Fibroblast of gingiva (primary cell): ENCODE results near the gene DCTN1.
A peak's percentile ranks its signal among the peaks of the same experiment; 100 is the strongest.
"Not testable (repeated sequence)": the region's sequence is repeated elsewhere in the genome, so short reads cannot be mapped to it uniquely, and the experiment has no call there.

ENCODE experiments used
- DNase-seq: peaks from one replicate; pipeline ENCODE4 v3.0.0-alpha.2; 2011; ENCODE audit warnings: low read depth

DCTN1 gene

DNA sequence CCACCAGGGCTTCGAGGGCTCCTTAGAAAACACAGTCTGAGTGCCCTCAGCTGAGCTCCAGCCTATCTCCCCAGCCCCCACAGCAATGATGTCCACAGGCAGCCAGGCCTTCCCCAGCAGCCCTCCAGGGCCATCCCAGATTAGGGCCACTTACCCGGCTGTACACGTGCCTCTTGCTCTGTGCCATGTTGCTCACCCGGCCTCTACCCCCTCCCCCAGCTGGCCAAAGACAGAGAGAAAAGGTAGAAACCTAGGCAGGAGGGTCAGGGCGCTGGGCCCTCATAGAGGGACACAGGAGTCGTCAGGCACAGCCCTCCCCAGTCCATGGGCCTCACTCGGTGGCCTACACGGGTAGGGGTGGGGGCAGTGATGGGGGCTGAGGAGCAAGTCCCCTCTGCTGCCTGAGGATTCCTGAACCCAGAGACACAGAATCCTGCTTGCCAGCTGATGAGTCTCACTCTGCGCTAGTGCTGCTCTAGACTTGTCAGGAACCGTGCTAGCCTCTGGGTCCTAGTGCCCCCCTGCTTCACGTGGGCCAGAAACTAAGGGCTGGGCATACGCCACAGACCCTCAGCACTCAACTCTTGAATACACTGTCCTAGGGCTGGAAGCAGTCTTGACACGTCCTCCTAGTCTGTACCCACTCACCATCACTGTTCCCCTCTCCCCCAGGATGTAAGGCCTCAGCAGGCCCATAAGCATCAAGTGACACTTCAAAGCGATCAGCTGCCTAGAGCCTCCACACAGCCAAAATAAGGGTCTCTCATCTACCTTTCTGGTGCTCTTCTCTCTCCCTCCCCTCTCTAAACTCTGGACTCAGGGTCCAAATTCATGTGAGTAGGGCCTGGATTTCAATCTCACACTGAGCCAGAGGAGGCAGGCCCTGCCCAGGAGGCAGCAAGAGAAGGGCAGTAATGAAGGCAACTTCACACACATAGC, at the start of gene DCTN1:
Gene DCTN1, minus strand, starts transcription at position 461 of the 939 bp plus-strand sequence. Its CDS starts 274 bp downstream, at position 187.
- peak; percentile 56 for DNase-seq

DNA sequence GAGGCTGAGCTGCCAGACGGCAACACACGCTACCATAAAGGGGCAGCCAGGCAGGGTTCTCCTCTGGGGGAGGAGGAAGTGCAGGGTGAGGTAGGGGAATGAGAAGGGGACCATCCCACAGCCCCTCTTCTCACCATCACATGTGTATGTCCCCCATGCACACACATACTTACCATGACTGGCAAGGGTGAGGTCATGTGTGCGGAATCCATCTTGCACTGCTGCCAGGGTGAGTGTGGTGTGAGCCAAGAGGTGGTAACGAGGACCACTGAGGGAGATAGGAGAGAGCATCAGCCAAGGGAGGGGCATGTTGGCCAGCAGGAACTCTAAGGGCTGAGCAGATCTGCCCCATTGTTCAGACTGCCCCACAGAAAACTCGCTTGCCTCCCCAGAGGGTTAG, 48.6 kb upstream of the DCTN1 start:
- no peak for DNase-seq

DNA sequence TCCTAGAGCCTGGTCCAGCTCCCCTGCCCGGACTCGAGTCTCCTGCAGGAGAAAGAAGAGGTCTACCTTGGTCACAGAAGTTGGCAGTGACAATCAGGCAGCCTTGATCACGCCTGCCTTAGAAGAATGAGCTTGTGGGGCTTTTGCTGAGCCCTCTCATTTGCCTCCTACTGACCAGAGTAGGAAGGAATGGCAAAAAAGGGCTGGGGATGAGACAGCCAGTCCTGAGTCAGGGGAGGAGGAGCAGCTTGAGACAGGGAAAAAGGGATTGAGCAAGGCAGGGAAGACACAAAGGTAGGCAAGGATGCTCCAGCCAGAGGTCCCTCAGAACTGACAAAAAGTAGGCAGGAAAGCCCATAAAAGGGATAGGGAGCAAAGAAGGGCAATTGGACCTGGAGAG, 47.4 kb upstream of the DCTN1 start:
- DNase-seq, result no peak

DNA sequence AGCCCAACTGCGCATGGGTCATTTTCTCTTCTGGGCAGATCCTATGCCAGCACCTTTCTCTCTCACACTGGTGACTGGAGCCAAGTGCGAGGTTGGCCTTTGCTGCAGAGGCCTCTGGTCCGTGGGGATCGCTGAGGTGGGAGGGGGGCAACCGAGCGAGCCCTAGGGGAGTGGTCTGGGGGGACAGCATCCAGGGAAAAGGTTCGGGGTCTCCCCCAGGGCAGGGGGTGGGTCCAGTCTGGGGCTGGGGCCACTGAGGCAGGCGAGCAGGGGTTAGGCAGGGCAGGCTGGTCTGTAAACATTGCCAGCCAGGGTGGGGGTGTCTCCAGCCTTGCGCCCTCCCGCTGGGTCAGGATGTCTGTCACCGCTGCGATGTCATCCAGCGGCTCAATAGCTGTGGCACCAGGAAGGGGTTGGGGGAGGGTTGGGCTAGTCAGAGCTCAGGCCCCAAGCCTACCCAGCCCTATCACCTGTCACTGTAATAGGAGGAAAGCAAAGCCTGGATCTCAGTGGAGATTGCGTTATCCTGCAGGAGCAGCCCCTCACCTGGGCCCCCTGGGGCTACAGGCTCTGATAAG, 46.2 kb upstream of the DCTN1 start:
- no peak for DNase-seq

DNA sequence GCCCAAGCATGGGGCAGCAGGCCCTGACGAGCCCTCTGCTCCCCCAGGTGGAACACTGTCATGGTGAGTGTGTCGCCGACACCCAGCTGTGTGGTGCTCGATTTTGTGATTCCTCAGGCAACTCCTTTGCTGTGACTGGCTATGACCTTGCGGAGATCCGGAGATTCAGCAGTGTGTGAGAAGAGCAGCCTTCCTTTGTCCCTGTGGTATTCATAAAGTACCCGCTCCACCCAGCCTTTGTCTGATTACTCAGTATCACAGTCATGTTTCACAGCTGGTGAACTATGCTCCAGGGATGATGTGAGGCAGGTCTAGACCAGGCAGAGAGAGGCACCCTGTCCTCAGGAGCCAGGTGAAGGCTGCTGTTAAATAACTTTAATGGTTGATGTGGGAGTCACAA, 45.4 kb upstream of the DCTN1 start:
- DNase-seq, result no peak

DNA sequence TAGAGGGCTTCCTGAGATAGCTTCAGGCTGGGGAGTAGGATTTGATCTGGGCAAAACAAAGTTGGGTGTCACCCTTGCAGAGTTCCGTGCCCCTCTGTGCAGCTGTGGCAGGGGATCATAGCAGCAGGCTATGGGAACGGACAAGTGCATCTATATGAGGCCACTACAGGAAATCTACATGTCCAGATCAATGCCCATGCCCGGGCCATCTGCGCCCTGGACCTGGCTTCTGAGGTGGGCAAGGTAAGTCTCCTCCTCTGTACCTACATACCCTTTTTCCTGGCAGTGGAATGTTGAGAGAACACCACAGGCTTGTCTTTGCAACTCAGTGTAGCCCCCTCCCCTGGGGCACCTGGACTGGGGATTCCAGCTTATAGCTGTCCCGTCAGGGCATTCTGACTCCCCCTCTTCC, 44.9 kb upstream of the DCTN1 start:
- DNase-seq, result no peak

DNA sequence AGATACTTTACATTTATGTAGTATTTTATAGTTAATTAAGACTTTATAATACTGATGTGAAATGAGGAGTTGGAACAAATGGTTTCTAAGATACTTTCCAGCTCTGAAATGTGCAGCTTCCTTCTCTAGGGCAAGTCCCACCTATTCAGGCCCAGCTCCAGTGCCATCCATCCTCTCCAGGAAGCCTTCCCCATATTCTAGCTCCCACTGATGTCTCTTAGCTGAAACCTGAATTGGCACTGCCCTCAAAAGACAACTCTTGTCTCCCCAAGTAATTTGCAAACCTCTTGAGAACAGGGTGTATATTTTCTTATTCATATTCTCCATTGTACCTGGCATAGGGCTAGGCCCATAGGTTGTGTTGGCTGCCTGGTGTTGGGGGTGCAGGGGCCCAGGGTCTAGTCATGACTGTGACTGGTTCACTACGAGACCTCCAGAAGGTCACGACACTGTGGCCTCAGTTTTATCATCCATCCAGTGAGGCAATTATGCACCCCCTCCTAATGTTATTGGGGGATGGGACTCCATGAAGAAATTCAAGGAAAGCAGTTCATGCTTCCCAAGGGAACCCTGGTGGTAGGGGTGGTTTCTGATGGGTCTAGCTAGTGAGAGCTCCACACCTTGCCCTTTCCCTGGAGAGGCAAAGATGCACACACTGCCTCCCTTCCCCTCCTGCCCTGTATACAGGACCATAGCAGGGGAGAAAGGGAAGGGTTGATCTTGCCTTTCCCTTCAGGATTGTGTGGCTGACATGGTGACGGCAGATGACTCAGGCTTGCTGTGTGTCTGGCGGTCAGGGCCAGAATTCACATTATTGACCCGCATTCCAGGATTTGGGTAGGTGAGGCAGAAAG, 44.3 kb upstream of the DCTN1 start:
- no peak for DNase-seq

DNA sequence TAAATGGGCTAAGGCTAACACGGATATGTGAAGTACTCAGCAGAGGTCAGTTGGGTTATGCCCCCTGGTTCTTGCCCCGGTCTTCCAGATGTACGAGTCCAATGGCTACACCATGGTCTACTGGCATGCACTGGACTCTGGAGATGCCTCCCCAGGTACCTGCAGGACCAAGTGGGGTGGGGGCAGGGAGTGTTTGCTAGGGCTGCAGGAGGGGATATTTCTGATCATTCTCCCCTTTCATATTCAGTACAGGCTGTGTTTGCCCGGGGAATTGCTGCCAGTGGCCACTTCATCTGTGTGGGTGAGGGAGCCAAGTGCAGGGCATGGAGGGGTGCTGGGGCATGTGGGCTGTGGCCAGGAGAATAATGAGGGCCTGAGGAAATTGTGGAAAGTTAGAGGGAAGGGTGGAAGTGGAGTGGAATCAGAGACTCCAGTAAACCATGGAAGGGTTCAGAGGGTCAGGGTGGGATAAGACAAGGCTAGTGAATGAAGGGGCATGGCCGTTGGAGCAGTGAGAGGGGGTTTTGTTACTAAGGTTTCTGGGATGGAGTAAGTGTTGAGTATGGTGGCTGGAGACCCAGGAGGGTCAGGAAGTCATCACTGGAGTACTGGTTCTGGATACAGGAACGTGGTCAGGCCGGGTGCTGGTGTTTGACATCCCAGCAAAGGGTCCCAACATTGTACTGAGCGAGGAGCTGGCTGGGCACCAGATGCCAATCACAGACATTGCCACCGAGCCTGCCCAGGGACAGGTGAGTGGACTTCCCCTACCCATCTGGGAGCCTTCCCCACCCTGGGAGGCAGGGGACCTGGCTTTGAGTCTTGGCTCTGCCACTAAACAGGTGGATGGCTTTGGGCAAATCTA, 43.4 kb upstream of the DCTN1 start:
- DNase-seq, result no peak

DNA sequence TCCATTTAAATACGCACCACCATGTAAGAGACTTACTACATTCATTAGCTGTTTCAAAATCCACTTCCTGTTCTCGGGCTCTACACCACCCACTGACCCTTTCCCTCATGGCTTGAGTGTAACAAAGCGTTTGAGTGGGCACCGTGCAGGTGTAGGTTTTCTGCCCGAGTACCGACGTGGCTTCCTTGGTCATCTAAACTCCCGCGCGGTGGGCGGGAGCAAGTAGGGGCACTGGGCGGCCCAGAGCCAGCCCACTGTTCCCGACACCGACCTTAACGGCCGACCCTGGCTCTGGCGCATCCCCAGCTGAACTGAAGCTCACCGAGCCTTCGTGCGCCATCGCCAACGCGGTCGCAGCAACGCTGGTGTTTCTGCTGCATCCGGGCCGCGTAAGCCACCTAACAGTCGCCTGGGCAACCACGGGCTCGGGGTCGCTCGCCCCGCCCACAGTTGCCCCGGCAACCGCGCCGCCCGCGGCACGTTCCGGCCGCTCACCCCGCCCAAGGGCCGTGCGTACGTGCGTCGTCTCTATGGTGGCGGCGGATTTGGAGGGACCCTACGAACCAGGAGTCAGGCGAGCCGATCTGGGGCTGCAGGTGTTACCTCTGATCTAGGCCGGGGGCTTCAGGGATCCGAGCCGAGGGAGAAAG, 41.2 kb upstream of the DCTN1 start, which contains the start of the genes C2orf81 and WDR54:
Gene C2orf81, minus strand, starts transcription at position 399 of the 650 bp plus-strand sequence. Its CDS starts 59 bp downstream, at position 340.
Gene WDR54, plus strand, starts transcription at position 510 of the 650 bp plus-strand sequence. CDS start 424 bp downstream, outside the sequence.
- DNase-seq, result peak; percentile 86

DNA sequence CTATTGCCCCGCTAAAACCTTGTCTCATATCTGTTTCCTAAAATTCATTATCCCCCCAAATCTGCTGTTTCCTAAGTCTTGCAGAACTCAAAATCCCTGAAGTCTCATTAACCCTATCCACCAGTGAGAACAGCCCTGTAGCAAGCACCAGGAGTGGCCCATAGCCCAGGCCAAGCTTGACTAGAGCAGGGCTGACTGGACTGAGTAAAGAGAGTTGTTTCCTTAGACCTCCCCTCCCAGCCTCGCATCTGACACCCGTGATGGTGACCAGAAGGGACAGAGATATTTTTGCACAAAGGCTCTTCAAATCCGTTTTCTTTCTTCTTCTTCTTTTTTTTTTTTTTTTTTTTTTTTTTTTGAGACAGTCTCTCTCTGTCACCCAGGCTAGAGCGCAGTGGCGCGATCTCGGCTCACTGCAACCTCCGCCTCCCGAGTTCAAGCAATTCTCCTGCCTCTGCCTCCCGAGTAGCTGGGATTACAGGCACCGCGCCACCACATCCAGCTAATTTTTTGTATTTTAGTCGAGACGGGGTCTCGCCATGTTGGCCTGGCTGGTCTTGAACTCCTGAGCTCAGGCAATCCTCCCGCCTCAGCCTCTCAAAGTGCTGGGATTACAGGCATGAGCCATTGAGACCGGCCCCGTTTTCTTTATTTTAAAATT, 40.5 kb upstream of the DCTN1 start:
- DNase-seq, result not testable (repeated sequence)

DNA sequence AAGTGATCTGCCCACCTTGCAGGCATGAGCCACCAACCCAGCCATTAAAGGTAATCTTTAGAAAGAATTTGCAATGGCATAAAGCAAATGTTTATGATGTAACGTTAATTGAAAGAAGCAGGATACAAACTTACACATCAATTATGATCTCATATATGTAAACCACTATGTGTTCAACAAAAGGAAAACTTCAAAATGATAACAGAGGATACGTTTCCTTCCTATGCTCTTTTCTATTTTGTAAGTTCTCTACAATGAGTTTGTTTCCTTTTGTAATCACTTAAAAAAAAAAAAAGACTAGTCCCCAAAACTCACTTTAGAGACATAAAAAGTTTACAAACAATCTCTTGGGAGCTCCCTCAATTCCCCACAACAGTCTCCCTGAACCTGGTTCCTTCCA, 39.9 kb upstream of the DCTN1 start:
- DNase-seq, result no peak

DNA sequence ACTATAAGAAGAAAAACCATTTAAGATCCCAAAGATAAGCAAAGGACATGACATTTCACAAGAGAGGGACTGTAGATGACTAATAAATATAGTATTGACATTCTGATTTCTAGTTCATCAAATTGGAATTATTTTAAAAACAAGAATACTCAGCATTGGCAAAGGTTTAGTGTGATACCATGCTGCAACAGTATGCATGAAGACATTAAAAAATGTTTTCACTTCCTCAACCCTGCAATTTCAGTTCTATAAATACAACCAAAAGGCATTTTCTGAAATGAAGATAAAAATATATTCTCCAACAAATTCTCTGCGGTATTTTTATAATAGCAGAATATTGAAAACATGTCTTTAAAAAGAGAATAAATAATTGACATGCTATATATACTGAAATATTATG, 39.2 kb upstream of the DCTN1 start:
- DNase-seq, result no peak

DNA sequence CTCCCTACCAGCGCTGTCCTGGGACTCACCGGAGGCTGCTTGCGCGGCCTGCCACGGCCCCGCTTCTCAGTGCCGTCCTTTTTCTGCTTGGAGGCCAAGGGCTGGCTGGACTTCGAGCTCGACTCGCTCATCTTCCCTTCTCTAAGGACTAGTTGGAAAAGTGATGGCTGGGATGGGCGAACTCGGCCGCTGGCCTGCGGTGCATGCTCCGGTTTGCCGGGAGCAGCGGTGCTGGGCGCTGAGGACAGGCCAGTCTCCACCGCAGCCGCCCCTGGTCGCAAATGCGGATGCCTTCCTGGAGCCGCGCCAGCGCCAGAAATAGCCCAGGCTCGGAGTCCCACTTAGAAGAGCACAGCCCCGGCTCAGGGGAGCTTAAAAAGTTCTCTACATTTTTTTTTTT, 38.2 kb upstream of the DCTN1 start:
- DNase-seq, result no peak

DNA sequence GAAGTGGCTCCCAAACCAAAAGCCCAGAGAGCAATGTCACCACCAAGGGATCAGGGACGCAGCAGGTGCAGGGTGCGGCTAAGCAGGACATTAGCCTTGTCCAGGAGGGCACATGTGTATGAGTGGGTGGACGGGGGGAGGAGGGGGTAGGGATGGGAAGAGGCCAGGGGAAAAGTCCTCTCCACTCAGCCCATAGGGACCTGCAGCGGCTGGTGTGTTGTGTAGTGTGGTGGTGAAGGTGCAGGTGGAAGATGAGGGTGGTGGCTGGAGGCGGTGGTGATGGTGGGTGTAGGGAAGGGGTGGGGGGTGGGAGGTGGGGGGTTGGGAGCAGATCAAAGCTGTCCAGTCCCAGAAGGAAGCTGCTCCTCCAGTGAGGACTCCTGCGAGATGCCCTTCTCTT, 37.7 kb upstream of the DCTN1 start:
- DNase-seq, result no peak

DNA sequence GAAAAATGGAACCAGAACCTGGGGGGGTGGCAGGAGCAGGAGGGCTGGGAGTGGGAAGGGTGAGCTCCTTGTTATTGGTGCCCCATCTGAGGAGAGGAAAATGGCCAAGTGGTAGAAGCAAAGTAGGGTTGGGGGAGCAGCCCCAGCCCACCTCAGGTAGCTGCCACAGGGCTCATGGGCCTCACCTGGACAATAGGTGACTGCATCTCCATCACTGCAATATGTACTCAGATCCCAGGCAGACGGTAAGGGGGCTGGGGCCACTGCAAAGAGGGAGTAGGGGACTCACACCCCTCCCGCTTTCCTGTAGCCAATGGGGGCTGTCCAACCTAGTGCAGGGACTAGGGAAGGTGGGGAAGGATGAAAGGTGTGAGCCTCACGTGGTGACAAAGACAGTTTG, 37.1 kb upstream of the DCTN1 start:
- DNase-seq, result no peak

DNA sequence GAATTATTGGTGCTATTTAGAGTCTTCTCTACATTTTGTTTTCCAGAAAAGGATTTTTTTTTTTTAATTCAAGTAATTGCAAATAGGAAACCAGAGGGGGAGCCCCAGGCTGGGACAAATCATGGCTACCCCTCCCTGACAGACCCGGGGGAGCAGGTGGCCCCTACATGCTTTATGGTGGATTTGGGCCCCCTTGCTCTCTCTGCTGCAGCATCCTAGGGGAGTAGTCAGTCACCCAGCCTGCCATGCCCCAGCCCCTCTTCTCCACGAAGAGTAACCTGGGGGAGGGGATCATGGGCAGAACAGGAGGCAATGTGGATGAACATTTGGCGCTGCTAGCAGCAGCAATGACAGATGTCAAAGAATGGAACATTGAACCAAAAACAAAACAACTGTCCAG, 36.7 kb upstream of the DCTN1 start:
- no peak for DNase-seq

DNA sequence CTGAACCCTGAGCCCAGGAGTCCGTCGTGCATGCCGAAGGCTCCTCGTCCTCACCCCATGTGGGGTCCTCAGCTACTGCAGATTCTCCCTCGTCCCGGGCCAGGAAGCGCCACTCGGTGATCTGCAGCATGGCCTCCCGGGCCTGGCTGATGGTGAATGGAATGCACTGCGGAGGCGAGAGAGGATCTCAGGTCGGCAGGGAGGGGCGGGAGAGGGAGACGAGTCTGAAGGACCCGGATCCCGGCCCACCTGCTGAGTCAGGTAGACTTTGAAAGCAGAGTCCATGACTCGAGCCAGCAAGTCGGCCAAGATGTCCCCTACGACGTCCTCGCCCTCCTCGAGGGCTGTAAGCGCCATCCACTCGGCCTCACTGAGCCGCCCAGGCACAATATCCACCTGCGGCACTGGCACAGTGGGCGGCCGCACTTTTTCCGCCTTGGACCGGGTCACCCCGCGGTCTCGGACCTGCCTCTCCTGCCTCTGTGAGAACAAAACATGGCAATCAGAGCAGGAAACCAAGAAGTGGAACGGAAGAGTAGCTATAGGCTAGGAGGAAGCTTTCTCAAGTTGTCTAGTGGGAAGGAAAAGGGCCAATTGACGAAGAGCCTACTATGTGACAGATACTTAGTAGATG, 35.8 kb upstream of the DCTN1 start:
- DNase-seq, result no peak

DNA sequence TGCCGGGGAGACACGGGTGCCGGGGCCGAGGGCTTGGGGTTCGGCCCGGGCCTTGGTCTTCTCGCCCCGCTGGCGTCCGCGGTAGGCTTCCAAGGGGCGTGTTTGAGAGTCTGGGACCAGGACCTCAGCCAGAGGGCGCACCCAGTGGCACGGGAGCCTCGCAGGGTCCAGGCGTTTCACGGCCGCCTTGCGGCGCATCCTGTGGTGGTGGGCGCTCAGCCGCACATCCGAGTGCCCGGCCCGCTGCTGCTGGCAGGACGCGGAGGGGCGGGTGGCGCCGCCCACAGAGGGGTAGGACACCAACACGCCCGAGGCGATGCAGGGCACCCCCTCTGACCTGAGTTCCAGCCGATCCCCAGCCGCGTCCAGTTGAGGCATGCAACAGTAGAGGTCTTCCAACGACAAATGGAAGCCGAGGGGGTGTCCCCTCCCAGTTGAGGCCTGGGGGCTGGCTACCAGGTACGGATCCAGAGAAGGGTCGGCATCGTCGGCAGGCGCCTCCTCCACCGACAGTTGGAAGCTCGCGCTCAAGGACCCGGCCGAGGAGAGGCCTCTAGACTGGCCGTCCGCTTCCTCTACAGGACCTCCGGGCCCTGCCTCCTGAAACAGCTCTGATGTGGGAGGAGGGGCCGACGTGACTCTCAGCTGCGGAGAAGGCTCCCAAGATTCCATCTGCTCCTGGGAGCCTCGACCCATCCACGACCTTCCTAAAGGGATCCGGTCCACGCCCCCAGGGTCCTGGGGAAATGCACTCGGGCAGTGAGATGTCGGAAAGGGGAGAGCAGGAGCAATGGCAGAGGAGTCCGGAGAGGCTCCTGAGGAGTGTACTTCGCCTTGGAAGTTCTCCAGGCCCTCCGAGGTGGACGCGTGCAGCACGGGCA, 35.0 kb upstream of the DCTN1 start:
- peak; percentile 20 for DNase-seq

DNA sequence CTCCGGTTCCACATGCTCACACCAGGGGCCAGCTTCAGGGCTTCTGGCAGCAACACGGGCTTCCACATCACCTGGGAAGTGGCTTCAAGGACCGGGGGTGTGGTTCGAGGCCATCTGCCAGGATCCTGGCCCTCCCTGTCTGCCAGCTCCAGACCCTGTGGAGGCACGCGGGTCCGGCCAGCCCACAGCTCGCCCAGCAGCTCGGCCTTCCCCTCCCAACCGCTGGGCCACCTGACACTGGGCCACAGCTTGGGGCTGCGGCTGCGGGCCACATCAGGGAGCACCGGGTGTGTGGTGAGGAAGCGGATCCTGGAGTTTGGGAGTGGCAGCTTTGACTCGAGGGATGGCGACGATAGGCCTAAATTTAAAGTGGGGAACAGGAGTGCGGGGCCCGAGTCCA, 34.3 kb upstream of the DCTN1 start:
- no peak for DNase-seq
